SU-DHL-6 (cell line): Measurements from ENCODE around the gene NDST4.

ENCODE experiments used
- H2AFZ ChIP-seq: fragments of 200-600 bp; sonication (generic); 2 replicates; pipeline ENCODE4 v1.6.1; 2014; ENCODE audit warnings: low read depth, mild to moderate bottlenecking, moderate library complexity, mixed read lengths, antibody characterized with exemption, low read length; ENCODE audit not compliant: severe bottlenecking
- H3F3A ChIP-seq: fragments of 200-600 bp; shearing (Covaris generic); 2 replicates; pipeline ENCODE4 v1.6.0; 2016; ENCODE audit warnings: antibody characterized with exemption, mild to moderate bottlenecking; ENCODE audit not compliant: insufficient read depth
- H3K27ac ChIP-seq: fragments of 200-600 bp; sonication (generic); 2 replicates; pipeline ENCODE4 v1.5.1; 2016; ENCODE audit warnings: low read depth, mild to moderate bottlenecking, low read length, moderate library complexity, mixed read lengths
- H3K27me3 ChIP-seq: fragments of 200-600 bp; sonication (generic), shearing (Covaris generic); 2 replicates; pipeline ENCODE4 v1.6.0; 2014; ENCODE audit warnings: mild to moderate bottlenecking, low read length
- H3K36me3 ChIP-seq: fragments of 200-600 bp; sonication (generic); 2 replicates; pipeline ENCODE4 v1.6.1; 2014; ENCODE audit warnings: mild to moderate bottlenecking, low read length, mixed read lengths
- H3K4me2 ChIP-seq: fragments of 300-600, 200-600 bp; shearing (Covaris generic), sonication (generic); 2 replicates; pipeline ENCODE4 v1.6.0; 2014; ENCODE audit warnings: low read length, low read depth, mild to moderate bottlenecking; ENCODE audit not compliant: poor library complexity, severe bottlenecking
- H3K4me3 ChIP-seq: fragments of 200-600 bp; sonication (generic); 2 replicates; pipeline ENCODE4 v1.5.1; 2014; ENCODE audit warnings: antibody characterized with exemption, low read length, mild to moderate bottlenecking, mixed read lengths; ENCODE audit not compliant: insufficient read depth, poor library complexity, severe bottlenecking
- H3K79me2 ChIP-seq: fragments of 200-600 bp; sonication (generic); 2 replicates; pipeline ENCODE4 v1.6.1; 2014; ENCODE audit warnings: mild to moderate bottlenecking, low read length, moderate library complexity; ENCODE audit not compliant: insufficient read depth
- H3K9ac ChIP-seq: fragments of 200-600 bp; sonication (generic); 2 replicates; pipeline ENCODE4 v1.7.0; 2014; ENCODE audit warnings: mild to moderate bottlenecking, low read length
- H3K9me2 ChIP-seq: fragments of 200-600 bp; sonication (generic); replicated peaks from 2 replicates; pipeline ENCODE4 v1.6.1; 2014; ENCODE audit warnings: low read length; ENCODE audit not compliant: insufficient read depth
- H3K9me3 ChIP-seq: fragments of 200-600 bp; sonication (generic); 2 replicates; pipeline ENCODE4 v1.6.1; 2014; ENCODE audit warnings: low read length, mixed read lengths; ENCODE audit not compliant: insufficient read depth
- H4K20me1 ChIP-seq: fragments of 200-600 bp; sonication (generic); 2 replicates; pipeline ENCODE4 v1.6.1; 2014; ENCODE audit warnings: low read depth, mild to moderate bottlenecking, antibody characterized with exemption, low read length, moderate library complexity, mixed read lengths
- CTCF ChIP-seq: fragments of 200-600 bp; sonication (generic); IDR thresholded peaks from one replicate; pipeline ENCODE4 v1.5.1; 2017; ENCODE audit warnings: antibody characterized with exemption, mild to moderate bottlenecking, low read length, moderate library complexity; ENCODE audit not compliant: insufficient read depth, poor library complexity, severe bottlenecking
- EZH2phosphoT487 ChIP-seq: fragments of 200-600 bp; sonication (generic), shearing (Covaris generic); conservative IDR thresholded peaks from 2 replicates; pipeline ENCODE4 v1.6.1; 2018; ENCODE audit warnings: mild to moderate bottlenecking, antibody characterized with exemption, low read length, moderate library complexity, mixed read lengths

Gene NDST4

GRCh38 chr4:114807759-114808404 is 305.5 kb downstream of the NDST4 start:
- H3K9me3 ChIP-seq: no peaks in the 10 kb centered on the region
- H3F3A ChIP-seq: no peaks in the 10 kb centered on the region
- H3K4me3 ChIP-seq: no peak overlapping the region
- H3K9ac ChIP-seq: no peak overlapping the region
- no peaks in the 10 kb centered on the region for H3K27me3 ChIP-seq
- TF ChIP-seq CTCF (peak; percentile 65), EZH2phosphoT487 (no peak)
- H3K9me2 ChIP-seq: no peaks in the 10 kb centered on the region
- H4K20me1 ChIP-seq: no peaks in the 10 kb centered on the region
- no peaks in the 10 kb centered on the region for H3K36me3 ChIP-seq
- no peak overlapping the region for H2AFZ ChIP-seq
- no peak overlapping the region for H3K27ac ChIP-seq
- H3K79me2 ChIP-seq: no peaks in the 10 kb centered on the region
- H3K4me2 ChIP-seq: no peak overlapping the region

- Histone ChIP-seq H3K27me3 (no peaks in the 10 kb centered on the region), H3K4me3 (no peak overlapping the region), H3K4me2 (no peak overlapping the region), H4K20me1 (no peaks in the 10 kb centered on the region), H3K9me3 (no peaks in the 10 kb centered on the region), H2AFZ (no peak overlapping the region), H3K9ac (no peak overlapping the region), H3K79me2 (no peaks in the 10 kb centered on the region), H3K36me3 (no peaks in the 10 kb centered on the region), H3K9me2 (no peaks in the 10 kb centered on the region), H3F3A (no peaks in the 10 kb centered on the region), H3K27ac (no peak overlapping the region)
- TF ChIP-seq CTCF (no peak), EZH2phosphoT487 (no peak)
Measured at GRCh38 chr4:114807357-114807756, 306.1 kb downstream of the NDST4 start.

GRCh38 chr4:114791976-114792375 is 321.4 kb downstream of the NDST4 start:
- Histone ChIP-seq H3K4me2 (no peak overlapping the region), H2AFZ (no peak overlapping the region)

More at GRCh38 chr4:114791976-114792375, 321.4 kb downstream of the NDST4 start:
- H3F3A ChIP-seq: no peaks in the 10 kb centered on the region
- H3K27ac ChIP-seq: no peak overlapping the region
- H3K36me3 ChIP-seq: no peaks in the 10 kb centered on the region
- no peaks in the 10 kb centered on the region for H3K9me2 ChIP-seq
- no peak overlapping the region for H3K4me3 ChIP-seq
- no peaks in the 10 kb centered on the region for H3K9me3 ChIP-seq
- no peak overlapping the region for H3K9ac ChIP-seq
- H3K79me2 ChIP-seq: no peaks in the 10 kb centered on the region
- TF ChIP-seq CTCF (no peak), EZH2phosphoT487 (no peak)
- no peaks in the 10 kb centered on the region for H3K27me3 ChIP-seq
- H4K20me1 ChIP-seq: no peaks in the 10 kb centered on the region
